Measurements from ENCODE around the gene CAMKK2.

- TF ChIP-seq POLR2A (IDR thresholded peaks at IDR 0.05; ENCODE audit: extremely low read depth, insufficient read length) (no peak), CTCF (IDR thresholded peaks at IDR 0.05; ENCODE audit: low read depth, low read length) (no peak), MYC (IDR thresholded peaks at IDR 0.05; ENCODE audit: low read depth, low read length) (no peak)
Measured at GRCh38 chr12:121236776-121237175, 59.7 kb downstream of the CAMKK2 start.

Measured in NB4 (cell line).